ENCODE measurements around the gene ORAI2.

Gene ORAI2

DNA sequence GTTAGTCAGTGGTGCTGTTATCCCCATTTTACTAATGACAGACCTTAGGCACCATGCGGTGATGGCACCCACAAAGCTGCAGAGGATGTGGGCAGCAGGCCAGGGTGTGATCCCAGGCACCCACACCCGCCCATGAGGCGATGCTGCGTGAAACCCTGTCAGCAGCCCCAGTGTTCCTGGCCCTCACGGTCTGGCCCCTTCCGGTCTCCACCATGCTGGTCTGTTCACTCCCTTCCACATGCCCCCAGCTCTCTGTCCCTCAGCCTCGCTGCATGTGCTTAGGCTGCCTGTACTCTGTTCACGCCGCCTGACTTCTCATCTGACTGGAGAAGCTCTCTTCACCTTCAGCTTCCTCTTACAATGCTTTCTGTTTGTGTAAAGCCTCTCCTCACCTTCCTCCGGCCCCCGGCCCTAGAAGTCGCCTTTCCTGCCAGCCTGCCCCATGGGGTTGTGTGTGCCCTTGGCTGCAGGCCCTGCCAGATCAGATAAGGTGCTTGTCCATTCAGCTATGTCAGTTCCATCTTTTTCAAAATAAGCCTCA, 17.6 kb upstream of the ORAI2 start:
- no peak for DNase-seq

DNA sequence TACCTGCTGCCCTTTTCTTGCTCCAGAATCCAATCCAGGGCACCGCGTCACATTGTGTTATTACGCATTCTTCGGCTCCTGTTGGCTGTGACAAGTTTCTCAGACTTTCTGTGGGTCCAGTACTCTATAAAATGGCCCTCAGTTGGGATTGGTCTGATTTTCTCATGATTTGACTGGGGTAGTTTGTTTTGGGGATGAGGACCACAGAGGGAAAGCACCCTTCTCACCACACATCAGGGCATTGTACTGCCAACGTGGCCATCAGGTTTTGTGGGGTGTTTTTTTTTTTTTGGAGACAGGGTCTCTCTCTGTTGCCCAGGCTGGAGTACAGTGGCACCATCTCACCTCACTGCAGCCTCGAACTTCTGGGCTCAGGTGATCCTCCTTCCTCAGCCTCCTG, 17.0 kb upstream of the ORAI2 start:
- DNase-seq, result no peak

DNA sequence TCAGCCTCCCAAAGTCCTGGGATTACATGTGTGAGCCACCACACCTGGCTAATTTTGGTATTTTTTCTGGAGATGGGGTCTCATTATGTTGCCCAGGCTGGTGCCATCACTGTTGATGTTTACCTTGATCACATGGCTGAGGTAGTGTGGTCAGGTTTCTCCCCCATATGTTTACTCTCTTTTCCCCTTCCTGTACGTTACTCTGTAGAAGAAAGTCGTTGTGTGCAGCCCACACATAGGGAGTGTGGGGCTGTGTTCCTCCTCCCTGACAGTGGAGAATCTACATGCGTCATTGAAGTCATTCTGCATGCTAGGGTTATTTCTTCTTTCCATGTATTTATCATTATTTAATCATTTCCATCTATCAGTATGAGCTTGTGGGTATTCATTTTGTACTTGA, 16.3 kb upstream of the ORAI2 start:
- no peak for DNase-seq

DNA sequence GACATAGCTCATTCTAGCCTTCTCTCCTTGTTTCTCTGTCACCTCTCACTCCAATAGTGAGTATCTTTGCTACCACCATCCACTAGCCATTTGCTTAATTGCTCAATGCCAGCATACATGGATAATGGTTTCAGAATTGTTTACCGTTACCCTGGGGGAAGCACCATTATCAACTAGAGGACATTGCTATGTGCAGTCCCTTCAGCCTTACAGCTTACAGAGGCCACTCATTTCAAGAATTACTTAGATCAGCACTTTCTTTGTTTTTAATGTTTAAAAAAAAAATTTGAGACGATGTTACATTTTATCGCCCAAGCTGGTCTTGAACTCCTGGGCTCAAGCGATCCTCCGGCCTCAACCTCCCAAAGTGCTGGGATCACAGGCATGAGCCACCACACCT, 14.8 kb upstream of the ORAI2 start:
- DNase-seq, result no peak

DNA sequence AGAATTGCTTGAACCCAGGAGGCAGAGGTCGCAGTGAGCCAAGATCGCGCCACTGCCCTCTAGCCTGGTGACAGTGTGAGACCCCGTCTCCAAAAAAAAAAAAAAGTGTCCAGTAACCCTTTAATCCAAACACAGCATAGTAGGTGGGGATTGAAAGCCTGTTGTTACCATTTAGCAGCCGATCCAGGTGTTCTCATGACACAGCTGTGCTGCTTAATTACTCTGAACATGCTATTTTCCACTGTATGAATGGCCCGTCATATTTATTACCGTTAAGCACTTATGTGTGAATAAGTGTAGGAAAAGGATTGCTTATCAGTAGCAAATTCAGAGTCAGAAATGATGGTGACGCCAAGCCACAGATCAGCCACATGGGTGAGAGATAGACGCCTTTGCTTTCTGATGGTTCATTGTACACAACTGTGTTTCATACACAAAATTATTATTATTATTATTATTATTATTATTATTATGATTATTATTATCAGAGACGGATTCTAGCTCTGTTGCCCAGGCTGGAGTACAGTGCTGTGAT, 11.6 kb upstream of the ORAI2 start:
- DNase-seq, result no peak

DNA sequence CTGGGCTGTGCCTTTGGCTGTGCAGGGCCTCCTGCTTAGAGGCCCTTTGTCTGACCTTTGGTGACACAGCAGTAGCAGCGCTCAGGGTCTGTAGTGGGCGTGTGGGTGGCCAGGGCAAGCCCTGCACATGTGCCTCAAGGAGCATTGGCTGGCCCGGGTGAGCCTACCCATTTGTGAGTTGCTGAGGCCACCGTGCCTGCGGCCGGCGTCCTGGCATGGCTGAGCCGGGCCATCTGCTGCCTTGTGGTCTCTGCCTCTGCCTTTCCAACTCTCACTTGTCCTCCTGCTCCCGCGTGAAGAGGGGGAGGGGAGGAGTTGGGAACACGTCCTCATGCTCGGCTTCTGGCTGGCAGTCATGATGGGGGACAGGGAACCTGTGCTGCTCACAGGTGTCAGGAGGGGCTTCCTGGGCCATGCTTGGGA, 9.2 kb upstream of the ORAI2 start:
- DNase-seq, result no peak

DNA sequence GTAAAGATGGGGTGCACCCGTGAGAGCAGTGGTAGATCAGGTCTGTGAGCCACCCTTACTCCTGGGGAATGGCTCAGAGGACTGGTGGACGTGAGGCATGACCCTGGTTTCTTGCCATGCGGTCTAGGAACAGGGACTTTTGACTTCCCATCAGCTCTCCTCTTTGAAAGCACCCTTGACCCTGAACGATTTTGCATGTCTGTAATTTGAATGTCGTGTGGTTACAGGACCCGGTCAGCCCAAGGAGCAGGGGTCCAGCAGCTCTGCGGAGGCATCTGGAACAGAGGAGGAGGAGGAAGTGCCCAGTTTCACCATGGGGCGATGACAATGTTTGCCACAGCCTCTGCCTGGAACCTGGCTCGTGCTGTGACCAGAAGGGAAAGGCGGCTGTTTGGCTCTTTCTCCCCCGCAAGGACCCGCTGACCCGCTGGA, 8.6 kb upstream of the ORAI2 start:
- DNase-seq, result no peak

DNA sequence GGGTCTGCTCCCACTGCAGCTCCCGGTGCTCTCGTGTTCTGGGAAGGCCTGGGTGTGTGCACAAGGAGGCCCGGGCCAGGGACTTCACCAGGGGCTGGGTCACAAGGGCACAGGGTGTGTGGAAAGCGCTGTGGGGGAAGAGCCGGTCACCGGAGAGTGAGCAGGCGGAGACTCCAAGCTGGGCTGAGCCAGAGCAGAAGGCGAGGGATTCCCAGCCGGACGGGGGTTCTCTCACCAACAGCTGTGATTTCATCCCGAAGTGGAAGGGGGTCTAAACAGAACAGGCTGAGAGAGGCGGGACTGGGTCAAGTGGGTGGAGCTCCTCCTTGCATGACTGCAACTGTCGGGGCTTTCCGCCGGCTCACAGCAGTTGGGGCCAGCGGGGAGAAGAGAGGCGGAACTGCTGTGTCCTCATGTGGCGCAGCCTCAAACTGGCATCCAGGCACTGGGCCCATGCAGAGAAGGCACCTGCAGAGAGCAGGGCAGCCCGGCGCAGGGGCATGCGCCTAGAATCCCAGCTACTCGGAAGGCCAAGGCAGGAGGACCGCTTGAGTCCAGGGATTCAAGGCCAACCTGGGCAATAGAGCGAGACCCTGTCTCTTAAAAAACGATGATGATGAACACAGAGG, 7.6 kb upstream of the ORAI2 start:
- no peak for DNase-seq

DNA sequence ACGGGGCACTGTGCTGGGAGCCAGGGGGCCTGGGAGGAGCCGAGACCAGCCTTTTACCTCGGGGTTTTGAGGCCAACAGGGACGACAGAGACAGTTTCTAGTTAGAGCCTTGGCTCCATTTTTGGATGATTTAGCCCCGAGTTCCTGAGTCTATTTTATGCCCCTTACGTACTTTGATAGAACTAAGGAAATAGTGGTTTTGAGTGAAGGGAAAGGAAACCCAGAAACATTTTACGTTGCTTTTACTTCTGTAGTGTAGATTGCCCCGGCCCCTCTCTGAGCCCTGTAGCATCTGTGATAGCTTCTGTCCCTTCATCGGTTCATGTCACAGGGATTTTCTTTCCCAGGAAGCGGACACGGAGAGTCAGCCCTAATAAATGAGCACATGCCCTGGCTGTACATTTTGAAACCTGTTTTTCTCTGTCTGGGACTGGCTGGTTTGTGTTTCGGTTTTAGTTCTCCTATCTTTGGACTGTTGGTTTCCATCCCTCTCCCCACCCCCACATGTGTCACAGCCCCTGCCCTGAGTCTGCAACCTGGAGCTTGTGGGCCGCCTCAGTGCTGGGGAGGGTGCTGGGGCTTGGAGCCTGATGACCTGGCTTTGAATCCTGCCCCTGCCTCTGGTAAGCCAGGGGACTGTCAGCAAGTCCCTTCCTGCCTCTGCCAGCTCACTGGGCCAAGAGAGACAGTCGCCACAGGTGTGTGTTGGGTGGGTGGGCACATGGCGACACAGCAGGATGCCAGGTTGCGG, 6.9 kb upstream of the ORAI2 start:
- no peak for DNase-seq

DNA sequence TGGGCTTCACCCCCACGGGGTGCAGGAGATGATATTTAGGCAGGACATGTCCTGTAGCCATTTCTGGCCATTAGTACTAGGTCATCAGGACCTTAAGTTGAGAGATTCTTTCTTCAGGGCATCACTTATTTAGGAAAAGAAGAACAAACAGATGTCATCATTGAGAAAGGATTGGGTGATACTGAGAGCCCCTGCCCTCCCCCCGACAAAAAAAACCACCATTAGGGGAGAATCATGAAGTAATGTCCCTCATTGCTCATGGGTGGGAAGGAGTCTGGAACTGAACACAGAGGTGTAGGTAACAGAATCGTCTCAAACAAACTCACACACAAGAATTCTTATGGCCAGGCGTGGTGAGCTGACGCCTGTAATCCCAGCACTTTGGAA, 6.4 kb upstream of the ORAI2 start:
- no peak for DNase-seq

DNA sequence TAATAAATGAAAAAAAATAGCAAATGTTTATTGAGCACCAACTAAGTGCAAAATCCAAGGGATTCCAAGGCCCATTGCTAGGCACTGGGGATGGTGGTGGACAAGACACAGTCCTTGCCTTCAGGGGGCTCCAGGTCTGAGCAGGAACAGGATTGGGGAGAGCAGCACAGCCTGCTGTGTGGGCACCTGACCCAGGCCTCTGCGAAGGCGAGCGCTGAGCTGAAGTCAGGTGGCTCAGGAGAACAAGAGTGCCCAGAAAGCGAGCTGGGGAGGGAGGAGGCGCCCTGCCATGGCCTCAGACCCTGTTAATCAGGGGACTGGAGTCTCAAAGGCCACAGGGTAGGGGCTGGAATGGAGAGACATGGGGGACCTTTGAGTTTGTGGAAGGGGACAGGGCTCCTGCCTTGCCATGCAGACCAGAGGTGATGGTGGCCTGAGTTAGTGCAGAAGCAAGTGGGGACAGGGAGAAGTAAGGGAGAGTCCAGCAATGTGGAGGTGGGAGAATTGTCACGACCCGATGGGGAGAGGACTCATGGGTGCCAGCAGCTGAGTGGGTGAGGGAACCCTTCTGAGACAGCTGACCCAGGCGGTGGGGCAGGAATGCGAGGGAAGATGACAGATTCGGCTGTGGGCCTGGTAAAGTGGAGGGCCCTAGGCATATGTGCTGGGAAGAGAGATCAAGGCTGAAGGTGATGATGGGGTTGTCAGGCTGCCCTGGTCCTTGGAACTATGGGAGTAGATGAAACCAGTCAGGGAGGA, 4.1 kb upstream of the ORAI2 start:
- no peak for DNase-seq

DNA sequence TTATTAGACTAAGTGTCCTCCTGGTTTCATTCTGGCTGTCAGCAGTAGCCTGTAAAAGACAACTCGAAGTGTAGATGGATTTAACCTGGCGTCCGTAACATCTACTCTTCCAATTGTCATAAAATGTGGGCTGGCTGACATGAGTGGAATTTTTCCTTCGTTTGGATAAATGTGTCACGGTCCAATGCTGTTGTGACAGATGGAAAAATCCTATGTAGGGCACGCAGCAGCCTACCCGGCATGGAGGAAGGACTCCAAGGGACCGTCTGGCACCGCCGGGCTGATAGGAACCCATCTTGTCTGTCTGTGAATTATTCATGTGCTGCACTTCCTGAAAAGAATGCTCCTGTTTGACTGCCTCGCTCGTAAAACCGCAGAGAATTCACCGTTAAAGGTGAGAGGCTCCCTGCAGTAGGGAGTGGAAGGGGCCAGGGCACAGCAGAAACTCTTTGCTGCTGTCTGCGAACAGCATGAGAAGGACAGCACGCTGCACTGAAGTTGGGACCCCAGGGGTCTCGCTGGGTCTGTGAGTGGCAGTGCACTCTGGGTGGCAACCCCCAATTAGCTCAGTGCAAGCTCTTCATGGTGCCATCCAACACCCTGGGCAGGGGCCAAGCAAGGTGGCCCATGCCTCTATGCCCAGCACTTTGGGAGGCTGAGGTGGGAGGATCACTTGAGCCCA, 1.6 kb upstream of the ORAI2 start:
- peak; percentile 11 for DNase-seq

DNA sequence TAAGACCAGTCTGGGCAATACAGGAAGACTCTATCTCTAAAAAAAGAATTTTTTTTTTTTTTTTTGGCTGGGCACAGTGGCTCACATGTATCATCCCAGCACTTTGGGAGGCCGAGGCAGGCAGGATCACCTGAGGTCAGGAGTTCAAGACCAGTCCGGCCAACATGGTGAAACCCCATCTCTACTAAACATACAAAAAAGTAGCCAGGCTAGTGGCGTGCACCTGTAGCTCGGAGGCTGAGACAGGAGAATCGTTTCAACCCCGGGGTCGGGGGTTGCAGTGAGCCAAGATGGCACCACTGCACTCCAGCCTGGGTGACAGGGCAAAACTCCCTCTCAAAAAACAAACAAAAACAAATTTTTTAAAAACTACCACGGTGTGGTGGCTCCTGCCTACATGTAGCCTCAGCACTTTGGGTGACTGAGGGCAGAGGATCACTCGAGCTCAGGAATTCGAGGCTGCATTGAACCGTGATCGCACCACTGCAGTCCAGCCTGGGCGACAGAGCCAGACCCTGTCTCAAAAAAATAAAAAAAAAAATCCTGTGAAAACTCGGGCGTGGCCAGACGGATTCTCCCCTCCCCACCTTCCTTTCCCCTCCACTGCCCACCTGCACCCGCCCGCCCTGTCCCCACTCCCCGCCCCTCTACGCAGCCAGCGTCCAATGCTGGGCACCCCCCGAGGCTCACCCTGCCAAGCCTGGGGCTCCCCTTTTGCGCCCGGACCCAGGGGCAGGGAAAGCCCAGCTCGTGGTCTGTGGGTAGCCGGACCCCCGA, 745 bp upstream of the ORAI2 start:
- DNase-seq, result no peak

DNA sequence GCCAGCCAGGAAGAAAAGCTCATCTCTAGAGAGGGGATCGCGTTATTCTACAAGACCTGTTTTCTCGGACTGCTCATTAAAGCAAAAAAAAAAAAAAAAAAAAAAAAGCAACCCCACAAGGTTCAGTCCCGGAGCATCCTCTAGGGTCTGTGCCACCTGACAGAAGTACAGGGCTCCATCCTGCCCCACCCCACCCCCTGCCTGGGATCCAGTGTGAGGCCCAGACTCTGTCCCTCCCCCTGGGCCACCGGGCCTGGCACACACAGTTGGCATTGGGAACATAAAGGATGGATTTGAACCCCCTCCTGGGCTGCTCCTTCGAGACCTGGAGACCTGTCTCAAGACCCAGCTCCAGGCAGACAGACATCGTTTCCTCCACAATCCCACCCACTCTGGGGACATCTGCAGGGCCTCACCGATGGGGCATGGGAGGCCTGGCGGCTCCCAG, 688 bp downstream of the ORAI2 start:
- DNase-seq, result no peak

DNA sequence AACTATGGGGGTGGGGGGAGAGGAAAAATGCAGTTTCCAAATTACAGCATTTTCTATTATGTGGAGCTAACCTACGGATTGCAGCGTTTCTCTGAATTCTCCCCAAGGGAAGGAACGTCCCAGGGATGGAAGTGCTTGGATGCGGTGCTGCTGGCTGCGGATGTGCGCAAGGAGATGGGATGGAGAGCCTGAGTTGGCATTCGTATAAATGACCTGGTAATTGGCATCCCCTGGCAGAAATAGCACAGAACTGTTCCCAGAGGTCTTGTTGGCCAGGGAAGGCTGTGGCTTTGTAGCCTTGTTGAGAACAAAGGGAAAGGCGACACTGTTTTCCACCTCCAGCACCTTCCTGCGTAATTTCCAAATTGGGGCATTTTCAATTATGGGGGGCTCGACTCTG, 2.7 kb downstream of the ORAI2 start:
- no peak for DNase-seq

DNA sequence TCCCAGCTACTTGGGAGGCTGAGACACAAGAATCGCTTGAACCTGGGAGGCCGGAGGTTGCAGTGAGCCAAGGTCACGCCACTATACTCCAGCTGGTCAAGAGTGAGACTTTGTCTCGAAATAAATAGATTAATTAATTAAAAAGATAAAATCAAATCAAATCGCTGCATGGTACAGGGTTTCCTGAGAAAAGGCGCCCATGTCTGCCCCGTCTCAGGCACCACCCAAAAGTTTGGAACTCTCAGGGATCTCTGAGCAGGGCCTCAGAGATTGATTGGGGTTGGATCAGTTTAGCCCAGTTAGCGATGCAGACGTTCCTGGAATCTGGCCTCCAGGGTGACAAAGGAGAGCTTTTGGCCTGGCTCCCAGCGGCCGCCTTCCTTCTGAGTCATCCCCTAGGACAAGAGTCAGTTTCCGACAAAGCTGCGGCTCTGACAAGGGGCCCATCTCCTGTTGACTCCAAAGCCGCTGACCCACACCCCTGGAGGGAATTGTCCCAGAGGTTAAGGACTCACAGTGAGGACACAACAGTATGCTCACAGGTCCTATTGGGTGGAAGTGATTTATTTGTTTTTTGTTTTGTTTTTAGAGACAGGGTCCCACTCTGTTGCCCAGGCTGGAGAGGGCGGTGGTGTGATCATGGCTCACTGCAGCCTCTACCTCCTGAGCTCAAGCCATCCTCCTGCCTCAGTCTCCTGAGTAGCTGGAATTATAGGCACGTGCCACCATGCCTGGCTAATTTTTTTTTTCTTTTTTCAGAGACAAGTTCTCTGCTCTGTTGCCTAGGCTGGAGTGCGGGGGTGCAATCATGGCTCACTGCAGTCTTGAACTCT, 6.8 kb downstream of the ORAI2 start:
- peak; percentile 79 for DNase-seq

DNA sequence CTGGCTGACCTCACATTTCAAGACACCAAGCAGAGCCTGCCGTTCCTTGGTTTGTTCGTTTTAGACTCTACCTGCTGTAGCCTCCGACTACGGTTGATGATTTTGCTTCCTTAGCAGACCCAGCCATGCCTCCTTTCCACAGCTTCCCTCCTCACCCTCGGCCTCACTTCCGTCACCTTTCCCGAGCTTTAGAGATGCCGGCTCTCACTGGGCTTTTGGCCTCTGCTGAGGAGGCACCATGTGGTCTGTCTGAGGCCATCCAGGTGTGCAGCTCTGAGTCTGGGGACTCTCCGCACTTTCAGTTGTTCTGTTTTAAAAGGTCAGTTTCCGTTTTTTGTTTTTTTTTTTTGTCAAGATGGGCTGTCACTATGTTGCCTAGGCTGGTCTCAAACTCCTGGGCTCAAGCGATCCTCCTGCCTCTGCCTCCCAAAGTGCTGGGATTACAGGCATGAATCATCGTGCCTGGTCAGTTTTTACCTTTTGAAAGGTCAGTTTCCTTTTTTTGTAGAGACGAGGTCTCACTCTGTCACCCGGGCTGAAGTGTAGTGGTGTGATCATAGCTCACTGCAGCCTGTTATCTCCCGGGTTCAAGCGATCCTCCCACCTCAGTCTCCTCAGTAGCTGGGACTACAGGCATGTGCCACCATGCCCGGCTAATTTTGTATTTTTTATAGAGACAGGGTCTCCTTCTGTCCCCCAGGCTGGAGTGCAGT, 11.7 kb downstream of the ORAI2 start:
- no peak for DNase-seq

DNA sequence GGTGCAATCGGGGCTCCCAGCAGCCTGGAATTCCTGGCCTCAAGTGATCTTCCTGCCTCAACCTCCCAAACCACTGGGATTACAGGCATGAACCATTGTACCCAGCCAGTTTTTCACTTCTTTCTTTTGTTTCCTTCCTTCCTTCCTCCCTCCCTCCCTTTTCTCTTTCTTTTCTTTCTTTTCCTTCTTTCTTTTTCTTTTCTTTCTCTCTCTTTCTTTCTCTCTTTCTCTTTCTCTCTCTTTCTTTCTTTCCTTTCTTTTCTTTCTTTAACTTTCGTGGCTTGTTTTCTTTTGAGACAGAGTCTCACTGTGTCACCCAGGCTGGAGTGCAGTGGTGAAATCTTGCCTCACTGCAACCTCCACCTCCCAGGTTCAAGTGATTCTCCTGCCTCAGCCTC, 12.3 kb downstream of the ORAI2 start:
- DNase-seq, result no peak

DNA sequence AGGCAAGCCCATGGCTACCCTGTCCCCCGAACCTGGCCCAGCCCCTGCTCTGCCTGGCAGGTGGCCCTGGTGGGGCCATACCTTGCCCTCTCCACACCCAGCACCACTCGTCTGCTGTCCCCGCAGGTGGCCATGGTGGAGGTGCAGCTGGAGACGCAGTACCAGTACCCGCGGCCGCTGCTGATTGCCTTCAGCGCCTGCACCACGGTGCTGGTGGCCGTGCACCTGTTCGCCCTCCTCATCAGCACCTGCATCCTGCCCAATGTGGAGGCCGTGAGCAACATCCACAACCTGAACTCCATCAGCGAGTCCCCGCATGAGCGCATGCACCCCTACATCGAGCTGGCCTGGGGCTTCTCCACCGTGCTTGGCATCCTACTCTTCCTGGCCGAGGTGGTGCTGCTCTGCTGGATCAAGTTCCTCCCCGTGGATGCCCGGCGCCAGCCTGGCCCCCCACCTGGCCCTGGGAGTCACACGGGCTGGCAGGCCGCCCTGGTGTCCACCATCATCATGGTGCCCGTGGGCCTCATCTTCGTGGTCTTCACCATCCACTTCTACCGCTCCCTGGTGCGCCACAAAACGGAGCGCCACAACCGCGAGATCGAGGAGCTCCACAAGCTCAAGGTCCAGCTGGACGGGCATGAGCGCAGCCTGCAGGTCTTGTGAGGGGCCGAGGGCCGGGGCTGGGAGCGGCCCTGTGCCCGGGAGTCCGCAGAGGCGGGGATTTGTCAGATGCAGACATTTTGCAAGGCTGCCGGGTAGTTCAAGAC, 13.2 kb downstream of the ORAI2 start:
- DNase-seq, result no peak

DNA sequence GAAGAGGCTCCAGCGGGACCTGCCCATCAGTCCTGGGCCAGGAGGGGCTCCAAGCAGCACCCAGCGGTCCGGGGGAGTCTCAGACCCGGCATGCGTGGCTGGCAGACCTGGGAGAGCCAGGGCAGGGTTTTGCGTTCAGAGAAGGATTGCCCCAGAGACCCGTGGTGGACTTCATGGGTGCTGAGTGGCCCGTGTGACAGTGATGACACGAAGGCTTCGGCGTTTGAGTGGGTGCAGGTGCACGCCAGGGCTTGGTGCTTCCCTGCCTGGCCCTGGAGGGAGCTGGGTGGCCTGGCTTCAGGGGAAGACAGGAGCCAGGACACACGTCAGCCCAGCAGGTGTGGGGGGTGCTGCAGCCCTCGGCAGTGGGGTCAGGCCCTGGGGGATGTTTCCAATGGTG, 13.9 kb downstream of the ORAI2 start:
- DNase-seq, result no peak

Data from fibroblast of skin of right quadriceps (primary cell).